ENCODE results near the gene ERCC6. TPM values are rescaled to one million over a fixed set of nuclear protein-coding genes. Genes with fewer than 3 reads are reported as not detected.

The ERCC6 gene
- total and polyA plus RNA-seq, 3 donors from 2014 or later: 19.4 to 20.1 (median 19.6) TPM

DNA sequence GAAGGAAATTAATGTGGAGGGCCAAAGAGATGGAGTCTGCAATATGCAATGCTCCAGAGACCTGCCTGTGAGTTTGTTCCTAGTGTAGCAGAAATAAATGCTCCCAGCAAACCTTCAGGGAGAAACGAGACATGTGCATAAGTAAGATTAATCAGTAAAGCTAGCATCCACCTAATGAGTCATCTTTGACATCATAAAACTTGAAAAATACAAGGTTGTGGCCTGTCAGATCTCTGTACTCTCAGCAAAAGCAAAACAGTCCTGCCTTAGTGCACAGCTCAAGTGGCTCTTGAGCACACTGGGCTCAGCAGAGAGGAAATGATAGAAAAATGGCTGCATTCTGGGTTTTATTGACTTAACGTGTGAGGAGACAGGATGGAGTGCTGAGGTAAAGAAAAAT lies 32.5 kb upstream of the ERCC6 start:
- TF ChIP-seq POLR2A (IDR thresholded peaks at IDR 0.05): no peak
- TF ChIP-seq, protein P1, sequence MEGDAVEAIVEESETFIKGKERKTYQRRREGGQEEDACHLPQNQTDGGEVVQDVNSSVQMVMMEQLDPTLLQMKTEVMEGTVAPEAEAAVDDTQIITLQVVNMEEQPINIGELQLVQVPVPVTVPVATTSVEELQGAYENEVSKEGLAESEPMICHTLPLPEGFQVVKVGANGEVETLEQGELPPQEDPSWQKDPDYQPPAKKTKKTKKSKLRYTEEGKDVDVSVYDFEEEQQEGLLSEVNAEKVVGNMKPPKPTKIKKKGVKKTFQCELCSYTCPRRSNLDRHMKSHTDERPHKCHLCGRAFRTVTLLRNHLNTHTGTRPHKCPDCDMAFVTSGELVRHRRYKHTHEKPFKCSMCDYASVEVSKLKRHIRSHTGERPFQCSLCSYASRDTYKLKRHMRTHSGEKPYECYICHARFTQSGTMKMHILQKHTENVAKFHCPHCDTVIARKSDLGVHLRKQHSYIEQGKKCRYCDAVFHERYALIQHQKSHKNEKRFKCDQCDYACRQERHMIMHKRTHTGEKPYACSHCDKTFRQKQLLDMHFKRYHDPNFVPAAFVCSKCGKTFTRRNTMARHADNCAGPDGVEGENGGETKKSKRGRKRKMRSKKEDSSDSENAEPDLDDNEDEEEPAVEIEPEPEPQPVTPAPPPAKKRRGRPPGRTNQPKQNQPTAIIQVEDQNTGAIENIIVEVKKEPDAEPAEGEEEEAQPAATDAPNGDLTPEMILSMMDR (IDR thresholded peaks at IDR 0.05): no peak
- H3K9me3 ChIP-seq: no peaks in the 10 kb centered on the region
- H3K27me3 ChIP-seq: no peaks in the 10 kb centered on the region
- WGBS, 2 donors: 53 to 62% methylated on average over 2 of the region's 2 CpGs
- H3K27ac ChIP-seq: no peak overlapping the region
- no peak overlapping the region for H3K4me3 ChIP-seq
- H3K36me3 ChIP-seq (ENCODE audit: low read depth, missing control alignments): no peaks in the 10 kb centered on the region
- no peaks in the 10 kb centered on the region for H3K4me1 ChIP-seq
- no peak for DNase-seq
- intact Hi-C loops (cut with DNase I; ENCODE audit: low total_unique reads): no loop called here

DNA sequence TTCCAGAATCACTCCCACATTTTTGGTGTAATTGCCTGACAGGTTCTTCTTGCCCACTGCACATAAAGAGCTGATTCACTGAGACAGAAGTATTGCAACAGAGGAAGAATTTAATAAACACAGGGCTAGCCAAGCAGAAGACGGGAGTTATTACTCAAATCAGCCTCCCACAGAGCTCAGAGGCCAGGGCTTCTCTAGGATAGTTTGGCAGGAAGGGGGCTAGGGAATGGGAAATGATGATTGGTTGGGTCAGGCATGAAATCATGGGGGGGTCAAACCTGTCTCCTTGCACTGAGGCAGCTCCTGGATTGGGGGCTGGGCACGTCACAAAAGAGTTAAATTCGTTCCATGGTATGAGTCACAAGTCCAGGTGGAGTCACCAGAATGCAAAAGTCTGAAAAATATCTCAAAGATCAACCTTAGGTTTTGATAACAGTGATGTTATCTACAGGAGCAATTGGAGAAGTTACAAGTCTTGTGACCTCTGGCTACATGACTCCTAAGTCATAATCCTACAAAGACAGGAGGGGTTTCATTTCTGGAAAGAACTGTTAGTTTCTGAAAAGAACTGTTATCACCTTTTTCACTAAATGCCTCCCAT lies 30.2 kb upstream of the ERCC6 start:
- 58 to 72% methylated on average over 3 of the region's 3 CpGs for WGBS, 2 donors
- no peak for TF ChIP-seq POLR2A (IDR thresholded peaks at IDR 0.05)
- TF ChIP-seq, protein P1 (IDR thresholded peaks at IDR 0.05): no peak
- no peak overlapping the region for H3K27ac ChIP-seq

GRCh38 chr10:49568235-49568634 lies 29.3 kb upstream of the ERCC6 start:
- no peaks in the 10 kb centered on the region for H3K36me3 ChIP-seq (ENCODE audit: low read depth, missing control alignments)
- H3K27me3 ChIP-seq: no peaks in the 10 kb centered on the region
- no peaks in the 10 kb centered on the region for H3K4me1 ChIP-seq
- H3K9me3 ChIP-seq: no peaks in the 10 kb centered on the region
- DNase-seq: no peak
- no peak overlapping the region for H3K4me3 ChIP-seq
- no peak overlapping the region for H3K27ac ChIP-seq
- WGBS, 2 donors: 64 to 75% methylated on average over 2 of the region's 2 CpGs
- no peak for TF ChIP-seq POLR2A (IDR thresholded peaks at IDR 0.05)
- TF ChIP-seq, protein P1 (IDR thresholded peaks at IDR 0.05): no peak
- intact Hi-C loops (cut with DNase I; ENCODE audit: low total_unique reads): no loop called here

More for the DNA sequence above, 30.2 kb upstream of the ERCC6 start:
- Histone ChIP-seq H3K4me3 (no peak overlapping the region), H3K4me1 (no peaks in the 10 kb centered on the region), H3K36me3 (ENCODE audit: low read depth, missing control alignments) (no peaks in the 10 kb centered on the region), H3K27me3 (no peaks in the 10 kb centered on the region), H3K9me3 (no peaks in the 10 kb centered on the region)
- intact Hi-C loops (cut with DNase I; ENCODE audit: low total_unique reads): no loop called here
- no peak for DNase-seq

DNA sequence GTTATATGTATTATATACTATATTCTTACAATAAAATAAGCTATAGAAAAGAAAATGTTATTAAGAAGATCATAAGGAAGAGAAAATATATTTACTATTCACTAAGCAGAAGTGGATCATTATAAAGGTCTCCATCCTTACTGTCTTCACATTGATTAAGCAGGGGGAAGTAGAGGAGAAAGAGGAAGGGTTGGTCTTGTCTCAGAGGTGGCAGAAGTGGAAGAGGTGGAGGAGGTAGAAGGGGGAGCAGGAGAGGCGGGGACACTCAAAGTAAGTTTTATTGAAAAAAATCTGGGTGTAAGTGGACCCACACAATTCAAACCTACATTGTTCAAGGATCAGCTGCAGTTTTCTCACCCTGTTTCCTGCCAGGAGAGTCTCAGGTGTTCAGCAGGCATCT lies 28.9 kb upstream of the ERCC6 start:
- Histone ChIP-seq H3K4me3 (no peak overlapping the region), H3K27ac (no peak overlapping the region), H3K27me3 (no peaks in the 10 kb centered on the region), H3K36me3 (ENCODE audit: low read depth, missing control alignments) (no peaks in the 10 kb centered on the region), H3K9me3 (no peaks in the 10 kb centered on the region), H3K4me1 (no peaks in the 10 kb centered on the region)
- intact Hi-C loops (cut with DNase I; ENCODE audit: low total_unique reads): no loop called here
- 81 to 88% methylated on average over 1 of the region's 1 CpG for WGBS, 2 donors
- no peak for TF ChIP-seq POLR2A (IDR thresholded peaks at IDR 0.05)
- TF ChIP-seq, protein P1 (IDR thresholded peaks at IDR 0.05): no peak
- no peak for DNase-seq

- WGBS, 2 donors: 81 to 86% methylated on average over 4 of the region's 4 CpGs
Observed at GRCh38 chr10:49564461-49565009, 25.6 kb upstream of the ERCC6 start.

More at GRCh38 chr10:49564461-49565009, 25.6 kb upstream of the ERCC6 start:
- intact Hi-C loops (cut with DNase I; ENCODE audit: low total_unique reads): no loop called here
- Histone ChIP-seq H3K27me3 (no peaks in the 10 kb centered on the region), H3K4me3 (no peak overlapping the region), H3K9me3 (no peaks in the 10 kb centered on the region), H3K4me1 (no peaks in the 10 kb centered on the region), H3K27ac (no peak overlapping the region), H3K36me3 (ENCODE audit: low read depth, missing control alignments) (no peaks in the 10 kb centered on the region)
- DNase-seq: no peak
- TF ChIP-seq, protein P1 (IDR thresholded peaks at IDR 0.05): no peak
- TF ChIP-seq POLR2A (IDR thresholded peaks at IDR 0.05): no peak

All from testis (tissue), 3 donors.